Epithelial cell of prostate (primary cell): ENCODE results near the gene QSOX2.

Experiments used
- DNase-seq: peaks from one replicate; pipeline ENCODE4 v3.0.0-alpha.2; 2011; ENCODE audit warnings: low read depth, low spot score
- H3K27ac ChIP-seq: fragments of 450-650 bp; 2 replicates; pipeline ENCODE4 v1.5.1; 2017; ENCODE audit warnings: mild to moderate bottlenecking

QSOX2 gene

DNA sequence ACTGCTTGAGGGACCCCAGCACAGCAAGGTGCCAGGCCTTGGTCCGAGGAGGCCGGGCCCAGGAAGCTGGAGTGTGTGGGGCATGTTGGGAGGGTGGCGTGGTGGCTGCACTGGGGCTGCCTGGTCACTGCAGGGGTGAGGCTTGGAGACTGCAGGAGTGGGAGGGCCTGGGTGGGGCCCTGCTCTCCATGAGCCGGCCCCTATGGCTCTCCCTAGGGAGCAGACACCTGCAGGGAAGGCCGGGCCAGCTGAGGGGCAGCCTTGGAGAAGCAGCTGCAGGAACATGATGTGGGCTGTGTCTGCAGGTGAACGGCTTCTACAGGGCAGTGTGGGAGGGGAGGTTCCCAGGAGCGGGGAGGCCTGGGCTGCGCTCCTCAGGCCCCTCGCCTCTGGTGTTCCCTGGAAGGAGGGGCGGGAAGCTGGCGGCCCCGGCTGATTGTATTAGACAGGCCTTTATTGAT lies 85.2 kb downstream of the QSOX2 start:
- DNase-seq, result no peak
- H3K27ac ChIP-seq, result no peak overlapping the region

DNA sequence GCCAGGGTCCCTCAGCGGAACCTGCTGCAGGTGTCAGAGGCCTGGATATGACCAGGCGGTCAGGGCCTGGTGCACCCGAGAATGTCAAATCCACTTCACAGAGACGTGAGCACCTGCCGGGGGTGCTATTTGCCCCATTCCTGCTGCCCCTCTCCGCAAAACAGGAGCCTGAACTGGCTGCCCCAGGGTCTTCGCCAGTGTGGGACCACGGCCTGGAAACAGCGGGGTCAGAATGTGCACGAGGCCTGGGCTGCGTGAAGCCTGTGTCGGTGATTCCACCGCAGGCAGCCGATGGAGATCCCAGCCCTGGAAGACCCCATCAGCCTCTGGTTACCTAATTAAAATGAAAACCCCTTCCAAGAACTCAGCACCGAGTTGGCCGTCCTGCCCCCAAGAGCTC lies 85.8 kb downstream of the QSOX2 start:
- H3K27ac ChIP-seq, result no peak overlapping the region
- DNase-seq, result no peak

DNA sequence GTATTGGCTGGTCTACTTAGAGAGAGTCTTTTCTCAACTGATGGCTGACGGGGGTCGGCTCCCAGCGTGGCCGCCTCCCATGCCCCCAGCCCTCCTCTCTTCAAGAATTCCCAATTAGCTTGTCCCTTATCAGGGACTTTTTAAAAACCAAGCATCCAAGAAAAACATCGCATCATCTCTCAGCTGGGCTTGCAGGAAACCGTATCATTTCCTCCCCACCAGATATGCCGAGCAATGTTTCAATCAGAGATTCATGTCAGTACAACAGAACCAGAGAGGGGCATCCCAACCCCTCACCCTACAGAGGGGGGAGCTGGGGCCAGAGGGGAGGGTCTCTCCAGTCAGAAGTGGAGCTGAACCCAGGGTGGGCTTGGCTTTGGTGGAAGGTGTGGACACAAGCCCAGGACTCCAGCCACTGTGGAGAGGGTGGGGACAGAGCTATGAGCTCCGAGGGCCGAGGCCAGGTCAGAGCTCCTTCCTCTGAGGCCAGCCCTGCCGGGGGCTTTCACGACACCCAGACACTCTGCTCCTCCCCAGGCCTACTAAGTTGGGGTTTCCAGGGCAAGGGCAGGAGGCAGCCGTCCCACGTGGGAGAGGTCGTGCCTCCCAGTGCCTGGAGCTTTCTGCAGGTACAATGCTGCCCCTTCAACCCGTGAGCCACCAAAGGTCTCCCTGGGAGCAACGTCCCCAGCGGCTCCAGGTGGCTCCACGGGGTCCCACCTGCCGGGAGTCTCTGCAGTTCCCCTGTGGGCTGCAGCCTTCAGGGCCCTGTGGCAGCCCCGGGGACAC lies 87.9 kb downstream of the QSOX2 start:
- DNase-seq, result no peak
- no peak overlapping the region for H3K27ac ChIP-seq
